ENCODE data around the gene FGD3. TPM values are rescaled to one million over a fixed set of nuclear protein-coding genes. Genes with fewer than 3 reads are reported as not detected.

The FGD3 gene
- total RNA-seq, 1 experiment from 2014 or later = 1.8 TPM

DNA sequence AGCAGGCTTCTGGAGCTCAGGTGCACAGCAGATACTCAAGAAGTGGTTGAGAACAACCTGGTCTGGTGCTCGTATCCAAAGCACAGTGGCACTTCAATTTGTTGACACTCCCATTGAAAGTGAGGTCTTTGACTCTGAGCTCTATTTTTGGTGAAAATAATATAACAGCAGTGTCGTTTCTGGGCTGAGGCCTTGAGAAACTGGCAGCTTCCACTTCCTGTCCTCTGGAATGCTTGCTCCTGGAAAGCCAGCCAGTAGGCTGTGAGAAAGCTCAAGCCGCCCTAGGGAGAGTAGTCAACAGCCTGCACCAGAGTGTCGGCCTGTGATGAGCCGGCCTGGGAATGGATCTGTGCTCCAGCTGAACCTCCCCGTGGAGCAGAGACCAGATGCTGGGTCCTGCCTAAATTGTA is 104.4 kb downstream of the FGD3 start:
- no peaks in the 10 kb centered on the region for H3K4me1 ChIP-seq (ENCODE audit: insufficient read depth, low read length)
- peaks cover 31% of the 10 kb centered on the region for H3K27me3 Mint-ChIP-seq (ENCODE audit: low read depth)
- no peak overlapping the region for H2BK12ac ChIP-seq (ENCODE audit: insufficient read length, low read depth, low read length)
- H3K79me1 ChIP-seq (ENCODE audit: insufficient read depth, low read depth, low read length, poor library complexity, severe bottlenecking) = no peaks in the 10 kb centered on the region
- WGBS (ENCODE audit: extremely low coverage, insufficient read length, low lambda C conversion rate) = no CpG with 5 or more reads among the region's 6 CpGs
- H2BK20ac ChIP-seq (ENCODE audit: low read depth, low read length, poor library complexity, severe bottlenecking) = no peak overlapping the region
- H4K5ac ChIP-seq (ENCODE audit: insufficient read length, low read depth, low read length) = no peak overlapping the region
- no peak overlapping the region for H3K18ac ChIP-seq (ENCODE audit: insufficient read length, low read depth, low read length)
- no peak overlapping the region for H3T11ph ChIP-seq (ENCODE audit: low read length)
- H3K4me1 Mint-ChIP-seq = peaks cover 25 to 28% of the 10 kb centered on the region in 2 experiments
- H2BK120ac ChIP-seq (ENCODE audit: low read depth, low read length, poor library complexity, severe bottlenecking) = no peak overlapping the region
- H3K14ac ChIP-seq (ENCODE audit: insufficient read depth, low read length) = no peak overlapping the region
- no peak for DNase-seq
- TF ChIP-seq, protein P1, sequence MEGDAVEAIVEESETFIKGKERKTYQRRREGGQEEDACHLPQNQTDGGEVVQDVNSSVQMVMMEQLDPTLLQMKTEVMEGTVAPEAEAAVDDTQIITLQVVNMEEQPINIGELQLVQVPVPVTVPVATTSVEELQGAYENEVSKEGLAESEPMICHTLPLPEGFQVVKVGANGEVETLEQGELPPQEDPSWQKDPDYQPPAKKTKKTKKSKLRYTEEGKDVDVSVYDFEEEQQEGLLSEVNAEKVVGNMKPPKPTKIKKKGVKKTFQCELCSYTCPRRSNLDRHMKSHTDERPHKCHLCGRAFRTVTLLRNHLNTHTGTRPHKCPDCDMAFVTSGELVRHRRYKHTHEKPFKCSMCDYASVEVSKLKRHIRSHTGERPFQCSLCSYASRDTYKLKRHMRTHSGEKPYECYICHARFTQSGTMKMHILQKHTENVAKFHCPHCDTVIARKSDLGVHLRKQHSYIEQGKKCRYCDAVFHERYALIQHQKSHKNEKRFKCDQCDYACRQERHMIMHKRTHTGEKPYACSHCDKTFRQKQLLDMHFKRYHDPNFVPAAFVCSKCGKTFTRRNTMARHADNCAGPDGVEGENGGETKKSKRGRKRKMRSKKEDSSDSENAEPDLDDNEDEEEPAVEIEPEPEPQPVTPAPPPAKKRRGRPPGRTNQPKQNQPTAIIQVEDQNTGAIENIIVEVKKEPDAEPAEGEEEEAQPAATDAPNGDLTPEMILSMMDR (conservative IDR thresholded peaks at IDR 0.05) = no peak
- H3K56ac ChIP-seq (ENCODE audit: insufficient read length, low read depth, low read length) = no peak overlapping the region
- no peak overlapping the region for H3K23ac ChIP-seq (ENCODE audit: insufficient read length, low read depth, low read length)
- H2BK5ac ChIP-seq (ENCODE audit: insufficient read length, low read length) = no peak overlapping the region
- no peaks in the 10 kb centered on the region for H3K23me2 ChIP-seq (ENCODE audit: insufficient read length, low read depth, low read length, poor library complexity, severe bottlenecking)
- H3K4ac ChIP-seq (ENCODE audit: low read depth, low read length) = no peak overlapping the region
- no peak overlapping the region for H4K91ac ChIP-seq (ENCODE audit: insufficient read length, low read depth, low read length)
- no peak overlapping the region for H2BK15ac ChIP-seq (ENCODE audit: low read depth, low read length)
- no peak overlapping the region for H4K8ac ChIP-seq (replicated peaks; ENCODE audit: insufficient read length, low read depth, low read length)
- H3K4me2 ChIP-seq (ENCODE audit: insufficient read depth, insufficient read length, low read length) = no peak overlapping the region
- no peaks in the 10 kb centered on the region for H3K36me3 Mint-ChIP-seq (ENCODE audit: insufficient read depth in 1 of 3, low read depth in 3 of 3)
- no peak overlapping the region for H3K4me3 Mint-ChIP-seq
- no peak overlapping the region for H3K27ac ChIP-seq (ENCODE audit: insufficient read length, low read depth, low read length)
- H4K20me1 ChIP-seq (ENCODE audit: control insufficient read depth, insufficient read depth, insufficient read length) = no peaks in the 10 kb centered on the region
- no peaks in the 10 kb centered on the region for H3K9me3 ChIP-seq (ENCODE audit: control insufficient read depth, low read depth, low read length)
- no peaks in the 10 kb centered on the region; a peak in 1 of 5 replicates for H3K9me3 Mint-ChIP-seq
- no peaks in the 10 kb centered on the region for H3K79me2 ChIP-seq (ENCODE audit: insufficient read depth, low read length)
- H3K9ac ChIP-seq (ENCODE audit: extremely low read depth, insufficient read length, low read length) = no peak overlapping the region
- no peak overlapping the region for H2AFZ ChIP-seq (ENCODE audit: low read length)
- no peak overlapping the region; a peak in 1 of 7 replicates for H3K27ac Mint-ChIP-seq
- H2AK5ac ChIP-seq (ENCODE audit: insufficient read length, low read length) = no peak overlapping the region
- no peaks in the 10 kb centered on the region for H3K27me3 ChIP-seq (ENCODE audit: insufficient read depth, low read length)
